ENCODE measurements around the gene PLCD1.

PLCD1 gene

GRCh38 chr3:37964716-37965115, 64.7 kb downstream of the PLCD1 start:
- no peak for TF ChIP-seq CTCF (IDR thresholded peaks at IDR 0.05; ENCODE audit: borderline replicate concordance, control extremely low read depth, extremely low read depth, insufficient read depth, missing control alignments)
- in situ Hi-C loops (cut with MboI; ENCODE audit: low sequenced_read_pairs, unreplicated experiment) = no loop called here

GRCh38 chr3:37964146-37964545, 65.3 kb downstream of the PLCD1 start:
- TF ChIP-seq CTCF (IDR thresholded peaks at IDR 0.05; ENCODE audit: borderline replicate concordance, control extremely low read depth, extremely low read depth, insufficient read depth, missing control alignments) = no peak
- in situ Hi-C loops (cut with MboI; ENCODE audit: low sequenced_read_pairs, unreplicated experiment) = no loop called here

More at GRCh38 chr3:37964716-37965115, 64.7 kb downstream of the PLCD1 start:
- DNase-seq (ENCODE audit: low spot score) = no peak

GRCh38 chr3:37963635-37964034, 65.8 kb downstream of the PLCD1 start:
- TF ChIP-seq CTCF (IDR thresholded peaks at IDR 0.05; ENCODE audit: borderline replicate concordance, control extremely low read depth, extremely low read depth, insufficient read depth, missing control alignments) = no peak
- DNase-seq (ENCODE audit: low spot score) = no peak
- in situ Hi-C loops (cut with MboI; ENCODE audit: low sequenced_read_pairs, unreplicated experiment) = no loop called here

More at GRCh38 chr3:37964146-37964545, 65.3 kb downstream of the PLCD1 start:
- DNase-seq (ENCODE audit: low spot score) = no peak

- no peak for TF ChIP-seq CTCF (IDR thresholded peaks at IDR 0.05; ENCODE audit: borderline replicate concordance, control extremely low read depth, extremely low read depth, insufficient read depth, missing control alignments)
- no peak for DNase-seq (ENCODE audit: low spot score)
- in situ Hi-C loops (cut with MboI; ENCODE audit: low sequenced_read_pairs, unreplicated experiment) = no loop called here
Measured at GRCh38 chr3:37963016-37963415, 66.4 kb downstream of the PLCD1 start.

GRCh38 chr3:37961622-37962431, 67.6 kb downstream of the PLCD1 start:
- in situ Hi-C loops (cut with MboI; ENCODE audit: low sequenced_read_pairs, unreplicated experiment) = no loop called here

GRCh38 chr3:37957539-37957936, 71.9 kb downstream of the PLCD1 start:
- in situ Hi-C loops (cut with MboI; ENCODE audit: low sequenced_read_pairs, unreplicated experiment) = no loop called here
- DNase-seq (ENCODE audit: low spot score) = no peak
- TF ChIP-seq CTCF (IDR thresholded peaks at IDR 0.05; ENCODE audit: borderline replicate concordance, control extremely low read depth, extremely low read depth, insufficient read depth, missing control alignments) = no peak

More at GRCh38 chr3:37961622-37962431, 67.6 kb downstream of the PLCD1 start:
- no peak for DNase-seq (ENCODE audit: low spot score)
- no peak for TF ChIP-seq CTCF (IDR thresholded peaks at IDR 0.05; ENCODE audit: borderline replicate concordance, control extremely low read depth, extremely low read depth, insufficient read depth, missing control alignments)

Measured in GM13976 (cell line).